NCI-H2029 (cell line): ENCODE data around the gene UNC119.

Experiments
- DNase-seq: peaks from one replicate; lab custom pipeline; 2025; lab: John Stamatoyannopoulos, UW

UNC119 gene

GRCh38 chr17:28544402-28545140, 7.9 kb downstream of the UNC119 start:
- no peak for DNase-seq

DNA sequence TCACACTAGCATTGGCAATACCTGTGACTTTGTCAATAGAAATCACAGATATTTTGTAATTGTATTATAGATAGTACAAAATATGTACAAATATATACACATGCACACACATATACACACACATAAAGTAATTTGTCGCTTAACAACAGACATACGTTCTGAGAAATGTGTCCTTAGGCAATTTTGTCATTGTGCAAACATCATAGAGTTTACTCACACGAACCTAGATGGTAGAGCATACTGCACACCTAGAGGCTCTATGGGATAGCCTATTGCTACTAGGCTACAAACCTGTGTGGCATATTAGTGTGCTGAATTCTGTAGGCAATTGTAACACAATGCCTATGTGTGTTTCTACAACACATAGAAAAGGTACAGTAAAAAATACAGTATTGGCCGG, 11.0 kb downstream of the UNC119 start:
- DNase-seq = no peak

- DNase-seq = no peak
These were observed 12.2 kb downstream of the UNC119 start for GRCh38 chr17:28540231-28540630.

- no peak for DNase-seq
These were observed 14.0 kb downstream of the UNC119 start for GRCh38 chr17:28538296-28538895.

GRCh38 chr17:28537219-28537610, 15.2 kb downstream of the UNC119 start:
- no peak for DNase-seq

GRCh38 chr17:28536532-28537218, 15.7 kb downstream of the UNC119 start:
- DNase-seq = no peak

GRCh38 chr17:28534740-28535375, 17.6 kb downstream of the UNC119 start:
- DNase-seq = no peak

GRCh38 chr17:28533091-28533807, 19.2 kb downstream of the UNC119 start:
- no peak for DNase-seq

GRCh38 chr17:28532050-28532960, 20.1 kb downstream of the UNC119 start:
- no peak for DNase-seq

DNA sequence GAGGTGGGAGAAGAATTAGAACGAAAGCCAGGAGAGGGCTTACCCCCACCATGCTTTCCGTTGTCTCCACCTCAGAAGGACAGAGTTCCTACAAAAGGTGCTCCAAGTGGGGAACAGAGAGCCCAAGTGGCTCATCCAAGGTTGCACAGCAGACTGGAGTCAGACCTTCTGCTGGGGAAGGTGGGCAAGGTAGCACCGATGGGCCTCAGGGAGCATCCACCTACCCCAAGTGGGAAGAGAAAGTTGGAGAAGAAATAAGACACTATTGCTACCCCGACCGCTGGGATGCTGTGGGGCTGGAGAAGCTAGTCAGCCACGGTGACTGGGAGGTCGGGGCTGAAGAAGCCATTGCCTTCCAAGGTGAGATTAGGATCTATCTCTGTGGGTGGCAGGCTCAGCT, 21.5 kb downstream of the UNC119 start:
- no peak for DNase-seq

DNA sequence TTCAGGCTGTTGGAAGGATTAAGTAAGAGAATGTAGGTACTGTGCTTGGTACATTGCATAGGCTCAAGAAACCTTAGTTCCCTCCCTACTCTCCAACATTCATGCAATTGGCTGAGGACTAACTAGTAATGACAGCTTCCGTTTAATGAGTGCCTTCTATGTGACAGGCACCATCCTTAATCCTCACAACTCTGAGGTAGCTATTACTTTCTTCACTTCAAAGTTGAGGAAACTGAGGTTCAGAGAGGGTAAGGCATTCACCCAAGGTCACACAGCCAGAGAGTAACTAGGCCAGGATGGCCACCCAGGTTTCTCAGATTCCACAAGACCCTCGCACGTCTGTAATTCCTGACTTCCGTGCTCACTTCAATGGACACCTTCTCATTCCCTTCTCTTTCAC, 22.2 kb downstream of the UNC119 start:
- no peak for DNase-seq

DNA sequence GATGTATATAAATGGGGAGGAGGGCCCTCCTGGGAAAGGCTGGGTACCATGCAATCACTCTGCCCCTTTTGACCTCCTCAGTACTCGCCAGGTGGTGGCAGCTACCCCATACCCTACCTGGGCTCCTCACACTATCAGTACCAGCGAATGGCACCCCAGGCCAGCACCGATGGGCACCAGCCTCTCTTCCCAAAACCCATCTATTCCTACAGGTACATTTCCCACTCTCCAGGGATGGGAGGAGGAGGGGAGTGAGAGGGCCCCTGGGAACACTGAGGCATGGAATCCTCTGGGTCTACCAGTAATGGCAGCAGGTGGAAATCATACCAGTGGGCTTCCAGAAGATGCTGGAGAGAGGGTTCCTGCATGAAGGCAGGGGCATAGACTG, 23.4 kb downstream of the UNC119 start:
- no peak for DNase-seq

DNA sequence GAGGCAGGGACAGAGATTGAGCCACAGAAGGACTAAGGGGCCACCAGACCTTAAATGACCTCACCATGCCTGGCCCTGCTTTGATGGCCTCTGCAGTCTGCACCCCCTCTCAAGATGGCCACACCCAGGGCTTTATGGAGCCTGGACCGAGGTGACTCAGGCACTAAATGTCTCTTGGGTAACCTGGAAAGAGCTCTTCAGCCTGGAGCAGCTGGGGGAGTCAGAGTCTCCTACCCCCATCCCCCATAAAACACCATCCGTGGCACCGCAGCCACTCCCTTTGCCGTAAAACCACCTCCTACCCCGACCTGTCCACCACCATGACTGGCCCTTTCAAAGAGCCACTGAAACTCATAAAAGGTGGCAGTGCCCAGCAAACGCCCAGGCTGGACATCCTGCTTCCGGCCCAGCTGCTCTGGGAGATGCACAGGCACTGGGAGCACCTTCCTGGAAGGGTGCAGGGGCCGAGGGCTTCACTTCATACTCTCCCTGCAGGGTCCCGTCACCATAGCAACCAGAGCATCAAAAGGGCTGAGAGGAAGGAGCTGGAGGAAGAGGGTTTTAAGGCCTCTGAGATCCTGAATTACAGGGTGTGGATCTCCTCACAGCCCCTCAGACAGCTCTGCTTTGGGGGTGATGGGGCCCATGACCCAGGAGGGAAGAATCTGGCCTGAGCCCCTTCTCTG, 24.0 kb downstream of the UNC119 start:
- DNase-seq = no peak

- no peak for DNase-seq
These were observed 24.6 kb downstream of the UNC119 start for GRCh38 chr17:28527859-28528258.

DNA sequence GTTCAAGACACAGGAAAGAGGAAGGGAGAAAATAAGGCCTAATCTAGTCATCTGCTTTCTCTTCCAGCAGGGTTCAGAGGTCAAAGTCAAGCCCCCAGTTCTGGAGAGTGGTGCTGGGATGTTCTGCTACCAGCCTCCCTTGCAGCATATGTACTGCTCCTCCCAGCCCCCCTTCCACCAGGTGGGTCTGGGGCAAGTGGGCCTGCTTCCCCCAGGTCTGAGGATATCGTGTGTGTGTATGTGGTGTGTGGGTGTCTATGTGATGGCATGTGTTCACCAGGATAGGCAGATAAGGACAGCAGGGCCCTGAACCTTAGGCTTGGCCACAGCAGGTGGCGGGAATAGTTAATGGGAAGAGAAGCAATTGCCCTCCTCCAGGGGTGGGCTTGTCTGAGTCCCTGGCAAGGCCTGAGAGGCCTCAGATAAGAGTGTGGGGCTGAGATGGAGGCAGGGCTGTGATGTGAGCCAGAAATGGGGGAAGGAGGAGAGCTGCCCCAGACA, 25.2 kb downstream of the UNC119 start:
- DNase-seq = no peak

DNA sequence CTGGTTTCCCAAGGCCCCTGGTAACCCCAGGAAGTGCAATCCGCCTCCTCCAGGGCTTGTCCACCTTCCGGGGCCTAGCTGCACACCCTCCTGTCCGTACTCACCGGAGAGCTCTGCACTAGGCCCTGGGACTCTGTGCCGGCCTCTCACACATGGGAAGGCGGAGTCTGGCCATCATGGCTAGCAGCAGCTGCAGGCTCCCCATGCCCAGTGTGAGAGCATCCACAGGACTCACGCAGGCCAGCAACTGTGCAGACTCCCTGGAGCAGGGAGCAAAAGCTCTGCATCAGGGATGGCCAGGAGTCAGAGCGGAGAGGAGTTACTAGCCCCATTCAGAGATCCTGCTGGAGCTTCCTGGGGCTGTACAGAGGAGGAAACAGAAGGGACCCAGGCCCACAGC, 26.0 kb downstream of the UNC119 start:
- no peak for DNase-seq

GRCh38 chr17:28524476-28525424, 27.7 kb downstream of the UNC119 start:
- DNase-seq = no peak

DNA sequence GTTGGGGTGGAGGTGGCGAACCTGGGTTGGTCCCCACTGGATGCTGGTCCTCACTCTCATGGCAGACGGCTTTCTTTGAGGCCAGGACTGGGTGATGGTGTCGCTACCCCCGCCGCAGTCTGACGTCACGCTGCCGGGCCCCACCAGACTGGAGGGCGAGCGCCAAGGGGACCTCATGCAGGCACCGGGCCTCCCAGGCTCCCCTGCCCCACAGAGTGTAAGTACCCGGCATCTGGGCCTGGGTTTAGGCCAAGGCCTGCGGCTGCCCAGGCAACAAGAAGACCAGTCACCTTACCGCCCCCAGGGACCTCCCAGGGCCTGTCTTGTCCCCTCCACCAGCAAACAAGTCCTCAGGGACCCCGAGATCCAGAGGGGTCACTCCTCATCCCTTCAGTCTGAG, 28.5 kb downstream of the UNC119 start:
- DNase-seq = no peak

DNA sequence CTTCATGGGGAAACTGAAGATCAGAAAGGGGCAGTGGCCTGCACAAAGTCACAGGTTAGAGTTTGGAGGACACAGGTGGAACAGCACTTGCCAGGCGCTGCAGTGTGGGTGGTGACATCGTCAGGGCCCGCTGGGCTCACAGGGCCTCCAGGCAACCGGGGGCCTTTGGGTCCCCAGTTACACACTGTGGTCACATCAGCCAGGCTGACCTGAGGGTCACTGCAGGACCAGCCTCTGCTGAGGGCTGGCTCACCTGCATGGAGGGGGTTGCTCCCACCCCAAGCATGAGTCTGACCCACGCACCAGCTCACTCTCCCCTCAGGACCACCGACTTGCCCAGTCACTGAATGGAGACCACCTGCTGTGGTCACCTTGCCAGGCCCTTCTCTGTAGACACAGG, 29.2 kb downstream of the UNC119 start:
- DNase-seq = no peak
